ENCODE measurements around the gene GFRA4.

- TF ChIP-seq CTCF (tag by site-specific recombination; IDR thresholded peaks at IDR 0.05) (no peak), ZNF701 (tag by site-specific recombination; IDR thresholded peaks at IDR 0.05) (no peak), ZBTB7A (tag by site-specific recombination; IDR thresholded peaks at IDR 0.05; ENCODE audit: low read depth) (no peak), REST (tag by site-specific recombination; IDR thresholded peaks at IDR 0.05) (no peak), ZNF580 (tag by site-specific recombination; IDR thresholded peaks at IDR 0.05) (no peak), ZNF202 (tag by site-specific recombination; IDR thresholded peaks at IDR 0.05; ENCODE audit: borderline replicate concordance) (no peak), ZNF658 (tag by site-specific recombination; IDR thresholded peaks at IDR 0.05) (no peak), ZNF530 (tag by site-specific recombination; IDR thresholded peaks at IDR 0.05; ENCODE audit: low read depth) (no peak), ZBTB11 (tag by site-specific recombination; conservative IDR thresholded peaks at IDR 0.05; ENCODE audit: low read depth) (no peak), ZNF214 (tag by site-specific recombination; IDR thresholded peaks at IDR 0.05; ENCODE audit: borderline replicate concordance) (no peak), HIC1 (tag by site-specific recombination; IDR thresholded peaks at IDR 0.05) (no peak)
These were observed 22.1 kb upstream of the GFRA4 start for GRCh38 chr20:3685341-3685740.
